Measurements from ENCODE around the gene FAM114A2.
A peak's percentile ranks its signal among the peaks of the same experiment; 100 is the strongest.
"Not testable (repeated sequence)": the region's sequence is repeated elsewhere in the genome, so short reads cannot be mapped to it uniquely, and the experiment has no call there.

The FAM114A2 gene

GRCh38 chr5:154071799-154072413, 33.2 kb upstream of the FAM114A2 start:
- Histone ChIP-seq H3K9me3 (ENCODE audit: control insufficient read depth, insufficient read depth, low read depth, low read length) (no peaks in the 10 kb centered on the region), H3K36me3 (ENCODE audit: control insufficient read depth in 2 of 2, insufficient read depth in 1 of 2, low read length in 2 of 2) (no peaks in the 10 kb centered on the region), H3K27ac (ENCODE audit: extremely low read depth, low read depth, low read length) (no peak overlapping the region), H3K4me3 (ENCODE audit: low read depth, low read length) (no peak overlapping the region), H3K4me1 (ENCODE audit: control insufficient read depth, insufficient read depth, low read length) (no peaks in the 10 kb centered on the region)
- ChIA-PET CTCF (interaction anchor here (0.5 to 12.1 kb wide), 40 partner anchors 8 to 1563 kb away, joined by 3 to 143 read pairs (median 4); partner anchors contain the start of gene GALNT10), POLR2A (interaction anchor here (1.1 kb wide), 2 partner anchors 119 to 333 kb away, joined by 3 to 6 read pairs; partner anchors contain the start of gene GALNT10)
- no peak for TF ChIP-seq GLIS1 (tag by site-specific recombination; IDR thresholded peaks at IDR 0.05)
- TF ChIP-seq, protein P1, sequence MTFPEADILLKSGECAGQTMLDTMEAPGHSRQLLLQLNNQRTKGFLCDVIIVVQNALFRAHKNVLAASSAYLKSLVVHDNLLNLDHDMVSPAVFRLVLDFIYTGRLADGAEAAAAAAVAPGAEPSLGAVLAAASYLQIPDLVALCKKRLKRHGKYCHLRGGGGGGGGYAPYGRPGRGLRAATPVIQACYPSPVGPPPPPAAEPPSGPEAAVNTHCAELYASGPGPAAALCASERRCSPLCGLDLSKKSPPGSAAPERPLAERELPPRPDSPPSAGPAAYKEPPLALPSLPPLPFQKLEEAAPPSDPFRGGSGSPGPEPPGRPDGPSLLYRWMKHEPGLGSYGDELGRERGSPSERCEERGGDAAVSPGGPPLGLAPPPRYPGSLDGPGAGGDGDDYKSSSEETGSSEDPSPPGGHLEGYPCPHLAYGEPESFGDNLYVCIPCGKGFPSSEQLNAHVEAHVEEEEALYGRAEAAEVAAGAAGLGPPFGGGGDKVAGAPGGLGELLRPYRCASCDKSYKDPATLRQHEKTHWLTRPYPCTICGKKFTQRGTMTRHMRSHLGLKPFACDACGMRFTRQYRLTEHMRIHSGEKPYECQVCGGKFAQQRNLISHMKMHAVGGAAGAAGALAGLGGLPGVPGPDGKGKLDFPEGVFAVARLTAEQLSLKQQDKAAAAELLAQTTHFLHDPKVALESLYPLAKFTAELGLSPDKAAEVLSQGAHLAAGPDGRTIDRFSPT (tag by site-specific recombination; IDR thresholded peaks at IDR 0.05): no peak
- no peak for TF ChIP-seq SP3 (tag by site-specific recombination; IDR thresholded peaks at IDR 0.05)
- TF ChIP-seq ZNF571 (tag by site-specific recombination; IDR thresholded peaks at IDR 0.05): no peak
- TF ChIP-seq ZBTB48 (tag by site-specific recombination; IDR thresholded peaks at IDR 0.05): no peak
- TF ChIP-seq ZNF24 (tag by site-specific recombination; IDR thresholded peaks at IDR 0.05): no peak
- no peak for TF ChIP-seq ZNF266 (tag by site-specific recombination; IDR thresholded peaks at IDR 0.05; ENCODE audit: low read depth)
- no peak for TF ChIP-seq ZNF768 (tag by site-specific recombination; IDR thresholded peaks at IDR 0.05)
- TF ChIP-seq ZNF423 (tag by site-specific recombination; IDR thresholded peaks at IDR 0.05): no peak
- no peak for TF ChIP-seq IKZF3 (tag by site-specific recombination; IDR thresholded peaks at IDR 0.05)
- TF ChIP-seq ZNF558 (tag by site-specific recombination; IDR thresholded peaks at IDR 0.05): no peak

GRCh38 chr5:154069854-154070253, 31.1 kb upstream of the FAM114A2 start:
- H3K9me3 ChIP-seq (ENCODE audit: control insufficient read depth, insufficient read depth, low read depth, low read length); H3K27ac ChIP-seq (ENCODE audit: extremely low read depth, low read depth, low read length); H3K36me3 ChIP-seq (ENCODE audit: control insufficient read depth in 2 of 2, insufficient read depth in 1 of 2, low read length in 2 of 2); H3K4me1 ChIP-seq (ENCODE audit: control insufficient read depth, insufficient read depth, low read length); POLR2A ChIA-PET; H3K4me3 ChIP-seq (ENCODE audit: low read depth, low read length): not testable (repeated sequence)
- CTCF ChIA-PET: interaction anchor here (0.7 to 12.1 kb wide), 6 partner anchors 94 to 398 kb away, joined by 3 to 143 read pairs (median 5); no protein-coding TSS in a partner anchor
- TF ChIP-seq TRIM28 (IDR thresholded peaks at IDR 0.05; ENCODE audit: borderline replicate concordance, low read length) (peak; percentile 48; the same call in 1 of the 2 replicates), SETDB1 (IDR thresholded peaks at IDR 0.05; ENCODE audit: insufficient read length, low read length) (peak; percentile 27)

- Histone ChIP-seq H3K36me3 (ENCODE audit: control insufficient read depth in 2 of 2, insufficient read depth in 1 of 2, low read length in 2 of 2) (no peaks in the 10 kb centered on the region), H3K9me3 (ENCODE audit: control insufficient read depth, insufficient read depth, low read depth, low read length) (no peaks in the 10 kb centered on the region), H3K4me1 (ENCODE audit: control insufficient read depth, insufficient read depth, low read length) (no peaks in the 10 kb centered on the region), H3K27ac (ENCODE audit: extremely low read depth, low read depth, low read length) (no peak overlapping the region), H3K4me3 (ENCODE audit: low read depth, low read length) (no peak overlapping the region)
- POLR2A ChIA-PET: no interaction called here
- CTCF ChIA-PET: interaction anchor here (0.6 to 2.7 kb wide), 2 partner anchors 91 to 406 kb away, joined by 3 to 8 read pairs; no protein-coding TSS in a partner anchor
- no peak for TF ChIP-seq ZNF302 (tag by site-specific recombination; IDR thresholded peaks at IDR 0.05; ENCODE audit: low read depth)
- no peak for TF ChIP-seq ZSCAN30 (tag by site-specific recombination; IDR thresholded peaks at IDR 0.05)
- TF ChIP-seq, protein P2, sequence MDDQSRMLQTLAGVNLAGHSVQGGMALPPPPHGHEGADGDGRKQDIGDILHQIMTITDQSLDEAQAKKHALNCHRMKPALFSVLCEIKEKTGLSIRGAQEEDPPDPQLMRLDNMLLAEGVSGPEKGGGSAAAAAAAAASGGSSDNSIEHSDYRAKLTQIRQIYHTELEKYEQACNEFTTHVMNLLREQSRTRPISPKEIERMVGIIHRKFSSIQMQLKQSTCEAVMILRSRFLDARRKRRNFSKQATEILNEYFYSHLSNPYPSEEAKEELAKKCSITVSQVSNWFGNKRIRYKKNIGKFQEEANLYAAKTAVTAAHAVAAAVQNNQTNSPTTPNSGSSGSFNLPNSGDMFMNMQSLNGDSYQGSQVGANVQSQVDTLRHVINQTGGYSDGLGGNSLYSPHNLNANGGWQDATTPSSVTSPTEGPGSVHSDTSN (CRISPR knock-in tag; IDR thresholded peaks at IDR 0.05): no peak
- TF ChIP-seq ZNF501 (tag by site-specific recombination; IDR thresholded peaks at IDR 0.05): no peak
- no peak for TF ChIP-seq TRIM28 (IDR thresholded peaks at IDR 0.05; ENCODE audit: borderline replicate concordance, low read length)
- TF ChIP-seq, protein P3, sequence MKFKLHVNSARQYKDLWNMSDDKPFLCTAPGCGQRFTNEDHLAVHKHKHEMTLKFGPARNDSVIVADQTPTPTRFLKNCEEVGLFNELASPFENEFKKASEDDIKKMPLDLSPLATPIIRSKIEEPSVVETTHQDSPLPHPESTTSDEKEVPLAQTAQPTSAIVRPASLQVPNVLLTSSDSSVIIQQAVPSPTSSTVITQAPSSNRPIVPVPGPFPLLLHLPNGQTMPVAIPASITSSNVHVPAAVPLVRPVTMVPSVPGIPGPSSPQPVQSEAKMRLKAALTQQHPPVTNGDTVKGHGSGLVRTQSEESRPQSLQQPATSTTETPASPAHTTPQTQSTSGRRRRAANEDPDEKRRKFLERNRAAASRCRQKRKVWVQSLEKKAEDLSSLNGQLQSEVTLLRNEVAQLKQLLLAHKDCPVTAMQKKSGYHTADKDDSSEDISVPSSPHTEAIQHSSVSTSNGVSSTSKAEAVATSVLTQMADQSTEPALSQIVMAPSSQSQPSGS (tag by site-specific recombination; IDR thresholded peaks at IDR 0.05; ENCODE audit: low read depth): no peak
- TF ChIP-seq, protein P4, sequence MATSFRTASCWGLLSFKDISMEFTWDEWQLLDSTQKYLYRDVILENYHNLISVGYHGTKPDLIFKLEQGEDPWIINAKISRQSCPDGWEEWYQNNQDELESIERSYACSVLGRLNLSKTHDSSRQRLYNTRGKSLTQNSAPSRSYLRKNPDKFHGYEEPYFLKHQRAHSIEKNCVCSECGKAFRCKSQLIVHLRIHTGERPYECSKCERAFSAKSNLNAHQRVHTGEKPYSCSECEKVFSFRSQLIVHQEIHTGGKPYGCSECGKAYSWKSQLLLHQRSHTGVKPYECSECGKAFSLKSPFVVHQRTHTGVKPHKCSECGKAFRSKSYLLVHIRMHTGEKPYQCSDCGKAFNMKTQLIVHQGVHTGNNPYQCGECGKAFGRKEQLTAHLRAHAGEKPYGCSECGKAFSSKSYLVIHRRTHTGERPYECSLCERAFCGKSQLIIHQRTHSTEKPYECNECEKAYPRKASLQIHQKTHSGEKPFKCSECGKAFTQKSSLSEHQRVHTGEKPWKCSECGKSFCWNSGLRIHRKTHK (tag by site-specific recombination; IDR thresholded peaks at IDR 0.05): no peak
- no peak for TF ChIP-seq ZNF366 (tag by site-specific recombination; conservative IDR thresholded peaks at IDR 0.05)
- TF ChIP-seq ZNF324 (tag by site-specific recombination; IDR thresholded peaks at IDR 0.05): no peak
- no peak for TF ChIP-seq HOXA7 (CRISPR knock-in tag; IDR thresholded peaks at IDR 0.05; ENCODE audit: borderline replicate concordance)
- TF ChIP-seq, protein P5, sequence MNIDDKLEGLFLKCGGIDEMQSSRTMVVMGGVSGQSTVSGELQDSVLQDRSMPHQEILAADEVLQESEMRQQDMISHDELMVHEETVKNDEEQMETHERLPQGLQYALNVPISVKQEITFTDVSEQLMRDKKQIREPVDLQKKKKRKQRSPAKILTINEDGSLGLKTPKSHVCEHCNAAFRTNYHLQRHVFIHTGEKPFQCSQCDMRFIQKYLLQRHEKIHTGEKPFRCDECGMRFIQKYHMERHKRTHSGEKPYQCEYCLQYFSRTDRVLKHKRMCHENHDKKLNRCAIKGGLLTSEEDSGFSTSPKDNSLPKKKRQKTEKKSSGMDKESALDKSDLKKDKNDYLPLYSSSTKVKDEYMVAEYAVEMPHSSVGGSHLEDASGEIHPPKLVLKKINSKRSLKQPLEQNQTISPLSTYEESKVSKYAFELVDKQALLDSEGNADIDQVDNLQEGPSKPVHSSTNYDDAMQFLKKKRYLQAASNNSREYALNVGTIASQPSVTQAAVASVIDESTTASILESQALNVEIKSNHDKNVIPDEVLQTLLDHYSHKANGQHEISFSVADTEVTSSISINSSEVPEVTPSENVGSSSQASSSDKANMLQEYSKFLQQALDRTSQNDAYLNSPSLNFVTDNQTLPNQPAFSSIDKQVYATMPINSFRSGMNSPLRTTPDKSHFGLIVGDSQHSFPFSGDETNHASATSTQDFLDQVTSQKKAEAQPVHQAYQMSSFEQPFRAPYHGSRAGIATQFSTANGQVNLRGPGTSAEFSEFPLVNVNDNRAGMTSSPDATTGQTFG (tag by site-specific recombination; IDR thresholded peaks at IDR 0.05; ENCODE audit: borderline replicate concordance): no peak
These were observed 27.3 kb upstream of the FAM114A2 start for GRCh38 chr5:154065971-154066370.
